Measurements from ENCODE around the gene KIRREL3. TPM values are rescaled to one million over a fixed set of nuclear protein-coding genes. Genes with fewer than 3 reads are reported as not detected.

KIRREL3 gene
- total and polyA plus RNA-seq, 2 donors (not counting 3 experiments of a cell fraction or from before 2014, with no cell fraction given), result not detected

GRCh38 chr11:127035824-127036223 lies 35.3 kb upstream of the KIRREL3 start:
- Histone ChIP-seq H3K4me3 (replicated peaks in 1 of 3; ENCODE audit: insufficient read depth in 1 of 3, low read depth in 1 of 3, low read length in 3 of 3) (no peak overlapping the region), H3K9me3 (replicated peaks; ENCODE audit: control insufficient read depth, insufficient read depth, low read length) (no peaks in the 10 kb centered on the region), H3K27me3 (ENCODE audit: control insufficient read depth in 2 of 2, insufficient read depth in 2 of 2, low read length in 2 of 2) (no peaks in the 10 kb centered on the region), H3K9me1 (replicated peaks; ENCODE audit: control insufficient read depth, extremely low read depth, insufficient read depth, low read length) (no peaks in the 10 kb centered on the region), H2AFZ (ENCODE audit: low read depth, low read length) (no peak overlapping the region), H3K4me2 (ENCODE audit: insufficient read depth, low read length) (no peak overlapping the region), H3K27ac (ENCODE audit: insufficient read depth, low read depth, low read length) (no peak overlapping the region), H3K4me1 (ENCODE audit: control insufficient read depth, extremely low read depth, insufficient read depth, low read length) (no peaks in the 10 kb centered on the region), H3K9ac (replicated peaks; ENCODE audit: extremely low read depth, insufficient read depth, low read length) (no peak overlapping the region), H3K79me2 (ENCODE audit: control insufficient read depth, insufficient read depth, low read length) (no peaks in the 10 kb centered on the region), H3K36me3 (ENCODE audit: control insufficient read depth in 2 of 2, extremely low read depth in 1 of 2, insufficient read depth in 2 of 2, low read length in 2 of 2) (no peaks in the 10 kb centered on the region), H4K20me1 (replicated peaks; ENCODE audit: control insufficient read depth, extremely low read depth, insufficient read depth, low read length) (no peaks in the 10 kb centered on the region)
- intact Hi-C loops (cut with micrococcal nuclease), result no loop called here
- no peak for FAIRE-seq
- ChIA-PET POLR2A (no interaction called here), CTCF (no interaction called here)
- TF ChIP-seq MAX (IDR thresholded peaks at IDR 0.05; ENCODE audit: insufficient read depth, insufficient read length) (no peak), CTCF (IDR thresholded peaks at IDR 0.05; ENCODE audit: extremely low read depth in 1 of 2, insufficient read depth in 1 of 2, low read depth in 1 of 2, low read length in 2 of 2) (no peak), POLR2AphosphoS5 (IDR thresholded peaks at IDR 0.05; ENCODE audit: insufficient read depth, low read depth, low read length) (no peak), FOS (IDR thresholded peaks at IDR 0.05; ENCODE audit: borderline replicate concordance, insufficient read depth, low read length) (no peak), MYC (IDR thresholded peaks at IDR 0.05; ENCODE audit: low read depth, low read length) (no peak)
- dilution Hi-C loops (cut with MboI; ENCODE audit: extremely low pct_ligation_motif_present, low sequenced_read_pairs), result no loop called here
- no peak for DNase-seq (ENCODE audit: low read depth, low spot score)
- no TSS peak for BruUV-seq (replicated peaks)

- Histone ChIP-seq H3K4me3 (replicated peaks in 1 of 3; ENCODE audit: insufficient read depth in 1 of 3, low read depth in 1 of 3, low read length in 3 of 3) (no peak overlapping the region), H3K27me3 (ENCODE audit: control insufficient read depth in 2 of 2, insufficient read depth in 2 of 2, low read length in 2 of 2) (no peaks in the 10 kb centered on the region), H3K4me2 (ENCODE audit: insufficient read depth, low read length) (no peak overlapping the region), H3K36me3 (ENCODE audit: control insufficient read depth in 2 of 2, extremely low read depth in 1 of 2, insufficient read depth in 2 of 2, low read length in 2 of 2) (no peaks in the 10 kb centered on the region), H3K27ac (ENCODE audit: insufficient read depth, low read depth, low read length) (no peak overlapping the region), H2AFZ (ENCODE audit: low read depth, low read length) (no peak overlapping the region), H3K79me2 (ENCODE audit: control insufficient read depth, insufficient read depth, low read length) (no peaks in the 10 kb centered on the region), H3K4me1 (ENCODE audit: control insufficient read depth, extremely low read depth, insufficient read depth, low read length) (no peaks in the 10 kb centered on the region), H3K9me3 (replicated peaks; ENCODE audit: control insufficient read depth, insufficient read depth, low read length) (no peaks in the 10 kb centered on the region), H3K9me1 (replicated peaks; ENCODE audit: control insufficient read depth, extremely low read depth, insufficient read depth, low read length) (no peaks in the 10 kb centered on the region), H3K9ac (replicated peaks; ENCODE audit: extremely low read depth, insufficient read depth, low read length) (no peak overlapping the region), H4K20me1 (replicated peaks; ENCODE audit: control insufficient read depth, extremely low read depth, insufficient read depth, low read length) (no peaks in the 10 kb centered on the region)
- intact Hi-C loops (cut with micrococcal nuclease) (no loop called here), dilution Hi-C loops (cut with MboI; ENCODE audit: extremely low pct_ligation_motif_present, low sequenced_read_pairs) (no loop called here)
- BruUV-seq (replicated peaks), result no TSS peak
- POLR2A ChIA-PET, result no interaction called here
- FAIRE-seq, result no peak
- TF ChIP-seq MYC (IDR thresholded peaks at IDR 0.05; ENCODE audit: low read depth, low read length) (no peak), GATA2 (IDR thresholded peaks at IDR 0.05; ENCODE audit: insufficient read depth, insufficient read length, low read depth, low read length) (no peak), POLR2AphosphoS5 (IDR thresholded peaks at IDR 0.05; ENCODE audit: insufficient read depth, low read depth, low read length) (no peak), EZH2 (IDR thresholded peaks at IDR 0.05; ENCODE audit: borderline replicate concordance, low read depth, low read length, severe bottlenecking) (no peak), CTCF (IDR thresholded peaks at IDR 0.05; ENCODE audit: extremely low read depth in 1 of 2, insufficient read depth in 1 of 2, low read depth in 1 of 2, low read length in 2 of 2) (no peak), JUN (IDR thresholded peaks at IDR 0.05; ENCODE audit: borderline replicate concordance, insufficient read depth, insufficient read length, low read depth) (no peak), FOS (IDR thresholded peaks at IDR 0.05; ENCODE audit: borderline replicate concordance, insufficient read depth, low read length) (no peak), POLR2A (IDR thresholded peaks at IDR 0.05; ENCODE audit: low read depth, low read length) (no peak), MAX (IDR thresholded peaks at IDR 0.05; ENCODE audit: insufficient read depth, insufficient read length) (no peak)
- CTCF ChIA-PET, result no interaction called here
- no peak for DNase-seq (ENCODE audit: low read depth, low spot score)
Observed at GRCh38 chr11:127034973-127035372, 34.4 kb upstream of the KIRREL3 start.

Measured in endothelial cell of umbilical vein (primary cell).